Astrocyte of the cerebellum (primary cell): Measurements from ENCODE around the gene CYP2A6.
A peak's percentile ranks its signal among the peaks of the same experiment; 100 is the strongest.

Source experiments
- DNase-seq: peaks from one replicate; pipeline ENCODE4 v3.0.0-alpha.2; 2011; ENCODE audit warnings: low read depth
- H3K4me3 ChIP-seq: 2 replicates; pipeline ENCODE4 v1.5.1; 2011; ENCODE audit warnings: mild to moderate bottlenecking, low read depth, low read length, moderate library complexity
- CTCF ChIP-seq: IDR thresholded peaks from 2 replicates; pipeline ENCODE4 v1.5.1; 2012; ENCODE audit warnings: low read length, low read depth, moderate library complexity, mild to moderate bottlenecking; ENCODE audit errors: missing control alignments
- in situ Hi-C: cut with HindIII; loops from 2 replicates; pipeline ENCODE4 v1.10.0; 2017; ENCODE audit warnings: low sequenced_read_pairs

Gene CYP2A6

GRCh38 chr19:40809358-40810086 lies 40.7 kb downstream of the CYP2A6 start:
- H3K4me3 ChIP-seq = no peak overlapping the region
- in situ Hi-C loops = no loop called here
- no peak for TF ChIP-seq CTCF
- no peak for DNase-seq

- in situ Hi-C loops = no loop called here
- H3K4me3 ChIP-seq = no peak overlapping the region
- no peak for DNase-seq
- no peak for TF ChIP-seq CTCF
Measured at GRCh38 chr19:40808497-40808896, 41.8 kb downstream of the CYP2A6 start.

GRCh38 chr19:40808021-40808325 lies 42.3 kb downstream of the CYP2A6 start:
- no peak for DNase-seq
- TF ChIP-seq CTCF = no peak
- H3K4me3 ChIP-seq = no peak overlapping the region
- in situ Hi-C loops = no loop called here

GRCh38 chr19:40807147-40808020 lies 42.9 kb downstream of the CYP2A6 start:
- no peak overlapping the region for H3K4me3 ChIP-seq
- in situ Hi-C loops = no loop called here
- TF ChIP-seq CTCF = peak; percentile 34
- no peak for DNase-seq

- in situ Hi-C loops = no loop called here
- TF ChIP-seq CTCF = peak; percentile 94
- peak; percentile 76 for DNase-seq
- H3K4me3 ChIP-seq = no peak overlapping the region
Measured at GRCh38 chr19:40806423-40807146, 43.7 kb downstream of the CYP2A6 start.

GRCh38 chr19:40805258-40805868 lies 44.9 kb downstream of the CYP2A6 start:
- no peak overlapping the region for H3K4me3 ChIP-seq
- no peak for TF ChIP-seq CTCF
- in situ Hi-C loops = no loop called here
- DNase-seq = no peak
